ENCODE measurements around the gene ZCCHC24.

GRCh38 chr10:79460687-79461086, 15.3 kb upstream of the ZCCHC24 start:
- TF ChIP-seq CTCF (IDR thresholded peaks at IDR 0.05): no peak
- TF ChIP-seq EZH2phosphoT487 (IDR thresholded peaks at IDR 0.05; ENCODE audit: borderline replicate concordance, low read depth): no peak
- TF ChIP-seq JUND (IDR thresholded peaks at IDR 0.05): no peak
- no peak for TF ChIP-seq IRF3 (IDR thresholded peaks at IDR 0.05; ENCODE audit: low read depth, low read length)
- no peak for TF ChIP-seq RCOR1 (IDR thresholded peaks at IDR 0.05; ENCODE audit: low read length)

Measured in SK-N-SH (cell line).